A673 (cell line): ENCODE measurements around the gene CACNA2D4.

Source experiments
- EZH2 ChIP-seq: fragments of 200-600 bp; sonication (generic); IDR thresholded peaks from 2 replicates; pipeline ENCODE4 v1.6.1; 2017; ENCODE audit warnings: borderline replicate concordance, low read depth, mild to moderate bottlenecking, mixed read lengths, antibody characterized with exemption, low read length; ENCODE audit not compliant: poor library complexity, severe bottlenecking
- TF ChIP-seq, protein P1 (sequence below): fragments of 300-800, 200-600 bp; sonication (generic); conservative IDR thresholded peaks from 2 replicates; pipeline ENCODE4 v1.5.1; 2017; ENCODE audit warnings: low read depth, mild to moderate bottlenecking, antibody characterized with exemption, low read length, moderate library complexity, mixed read lengths

DNA sequence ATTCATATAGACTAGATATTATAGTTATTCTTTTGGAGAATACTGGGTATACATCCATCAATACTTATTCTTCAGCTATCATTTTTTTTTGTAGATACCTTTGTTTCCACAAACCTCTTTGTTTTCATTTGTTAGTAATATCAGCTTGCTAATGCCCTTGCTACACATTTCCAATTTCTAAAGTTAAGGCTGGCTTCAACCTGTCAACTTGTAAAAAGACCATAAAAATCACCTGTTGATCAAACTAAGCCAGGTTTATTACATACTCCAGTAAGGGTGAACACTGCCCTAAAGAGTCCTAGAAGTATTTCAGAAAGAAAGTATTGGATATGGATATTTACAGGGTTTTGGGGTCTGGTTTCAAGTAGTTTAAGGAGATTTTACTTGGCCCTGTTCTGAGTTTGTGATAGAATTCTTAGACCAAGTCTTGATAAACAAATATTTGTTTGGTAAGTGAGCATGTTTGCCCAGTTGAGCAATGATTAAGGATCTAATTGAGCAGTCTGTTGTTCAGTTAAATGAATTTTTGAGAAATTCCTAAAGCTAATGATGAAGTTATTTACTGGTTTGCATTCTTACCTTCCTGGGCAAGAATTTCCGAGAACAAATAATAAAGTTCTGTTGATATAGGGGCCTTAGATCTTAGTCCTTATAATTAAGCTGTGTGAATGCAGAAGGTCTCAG is 150.9 kb downstream of the CACNA2D4 start:
- TF ChIP-seq, protein P1, sequence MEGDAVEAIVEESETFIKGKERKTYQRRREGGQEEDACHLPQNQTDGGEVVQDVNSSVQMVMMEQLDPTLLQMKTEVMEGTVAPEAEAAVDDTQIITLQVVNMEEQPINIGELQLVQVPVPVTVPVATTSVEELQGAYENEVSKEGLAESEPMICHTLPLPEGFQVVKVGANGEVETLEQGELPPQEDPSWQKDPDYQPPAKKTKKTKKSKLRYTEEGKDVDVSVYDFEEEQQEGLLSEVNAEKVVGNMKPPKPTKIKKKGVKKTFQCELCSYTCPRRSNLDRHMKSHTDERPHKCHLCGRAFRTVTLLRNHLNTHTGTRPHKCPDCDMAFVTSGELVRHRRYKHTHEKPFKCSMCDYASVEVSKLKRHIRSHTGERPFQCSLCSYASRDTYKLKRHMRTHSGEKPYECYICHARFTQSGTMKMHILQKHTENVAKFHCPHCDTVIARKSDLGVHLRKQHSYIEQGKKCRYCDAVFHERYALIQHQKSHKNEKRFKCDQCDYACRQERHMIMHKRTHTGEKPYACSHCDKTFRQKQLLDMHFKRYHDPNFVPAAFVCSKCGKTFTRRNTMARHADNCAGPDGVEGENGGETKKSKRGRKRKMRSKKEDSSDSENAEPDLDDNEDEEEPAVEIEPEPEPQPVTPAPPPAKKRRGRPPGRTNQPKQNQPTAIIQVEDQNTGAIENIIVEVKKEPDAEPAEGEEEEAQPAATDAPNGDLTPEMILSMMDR: no peak
- no peak for TF ChIP-seq EZH2
